Mucosa of gallbladder (tissue), 1 donor: ENCODE results near the gene FARSA. TPM values are rescaled to one million over a fixed set of nuclear protein-coding genes. Genes with fewer than 3 reads are reported as not detected.
"Not testable (repeated sequence)": the region's sequence is repeated elsewhere in the genome, so short reads cannot be mapped to it uniquely, and the experiment has no call there.

ENCODE experiments used
- DNase-seq: peaks from one replicate; pipeline ENCODE4 v3.0.0-alpha.2; 2020; ENCODE audit warnings: low spot score
- total RNA-seq: library from RNA; stranded (reverse); gene quantifications from one replicate; pipeline ENCODE4 v1.2.1, GENCODE V29; 2021
- donor health status: DM: no; HTN: no; CAD: no.

FARSA gene
- total RNA-seq, 1 donor from 2014 or later: 54.0 TPM

DNA sequence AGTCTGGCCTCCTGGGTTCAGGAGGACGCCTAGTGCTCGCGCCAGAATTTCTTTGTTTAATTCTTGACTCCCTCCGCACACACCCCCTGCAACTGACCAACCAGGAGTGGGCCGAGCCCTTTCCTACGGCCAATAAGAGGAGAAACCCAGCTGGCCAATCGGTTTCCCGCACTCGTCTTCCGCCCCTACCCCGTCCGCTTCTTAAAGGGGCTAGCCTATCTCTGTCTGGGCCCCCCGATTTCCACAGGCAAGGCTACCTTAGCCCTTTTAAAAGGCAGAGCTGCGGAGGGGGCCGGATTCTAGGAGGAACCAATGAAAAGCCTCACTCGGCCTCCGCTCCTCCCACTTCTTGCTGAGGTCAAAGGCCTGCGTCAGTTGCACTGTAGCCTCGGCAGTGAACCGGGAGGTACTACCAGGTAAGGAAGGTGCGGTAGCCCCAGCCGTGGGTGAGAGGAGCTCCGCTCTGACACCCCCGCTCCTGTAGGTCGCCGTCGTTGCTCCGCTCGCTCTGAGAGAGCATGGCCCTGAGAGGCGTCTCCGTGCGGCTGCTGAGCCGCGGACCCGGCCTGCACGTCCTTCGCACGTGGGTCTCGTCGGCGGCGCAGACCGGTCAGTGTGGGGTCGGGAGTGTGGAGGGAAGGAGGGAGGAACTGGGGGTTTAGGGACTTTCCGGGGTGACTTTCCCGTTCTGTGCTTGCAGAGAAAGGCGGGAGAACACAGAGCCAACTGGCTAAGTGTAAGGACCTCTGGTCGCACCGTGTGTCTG, 42.5 kb downstream of the FARSA start, which contains the start of gene GCDH:
GCDH (plus strand) TSS at position 374 of the 766 bp plus-strand sequence; CDS start at position 519, 145 bp downstream.
- DNase-seq: peak; percentile 99

GRCh38 chr19:12890299-12890786, 43.2 kb downstream of the FARSA start:
- not testable (repeated sequence) for DNase-seq

DNA sequence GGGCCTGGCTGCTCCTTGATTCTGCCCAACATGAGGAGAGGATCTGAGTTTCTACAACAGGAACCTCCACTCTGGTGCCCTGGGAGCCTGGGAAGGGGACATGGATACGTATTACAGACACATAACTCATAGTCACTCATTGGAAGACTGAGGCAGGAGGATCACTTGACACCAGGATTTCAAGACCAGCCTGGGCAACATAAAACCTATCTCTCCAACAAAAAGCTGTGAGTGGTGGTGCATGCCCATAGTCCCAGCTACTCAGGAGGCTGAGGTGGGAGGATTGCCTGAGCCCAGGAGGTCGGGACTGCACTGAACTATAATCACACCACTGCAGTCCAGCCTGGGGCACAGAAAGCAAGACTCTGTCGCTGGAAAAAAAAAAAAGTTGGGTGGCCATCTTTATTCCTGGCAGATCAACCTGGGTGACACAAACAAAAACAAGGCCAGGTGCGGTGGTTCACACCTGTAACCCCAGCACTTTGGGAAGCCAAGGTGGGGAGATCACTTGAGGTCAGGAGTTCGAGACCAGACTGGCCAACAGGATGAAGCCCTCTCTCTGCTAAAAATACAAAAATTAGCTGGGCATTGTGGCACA, 45.4 kb downstream of the FARSA start:
- DNase-seq: no peak

DNA sequence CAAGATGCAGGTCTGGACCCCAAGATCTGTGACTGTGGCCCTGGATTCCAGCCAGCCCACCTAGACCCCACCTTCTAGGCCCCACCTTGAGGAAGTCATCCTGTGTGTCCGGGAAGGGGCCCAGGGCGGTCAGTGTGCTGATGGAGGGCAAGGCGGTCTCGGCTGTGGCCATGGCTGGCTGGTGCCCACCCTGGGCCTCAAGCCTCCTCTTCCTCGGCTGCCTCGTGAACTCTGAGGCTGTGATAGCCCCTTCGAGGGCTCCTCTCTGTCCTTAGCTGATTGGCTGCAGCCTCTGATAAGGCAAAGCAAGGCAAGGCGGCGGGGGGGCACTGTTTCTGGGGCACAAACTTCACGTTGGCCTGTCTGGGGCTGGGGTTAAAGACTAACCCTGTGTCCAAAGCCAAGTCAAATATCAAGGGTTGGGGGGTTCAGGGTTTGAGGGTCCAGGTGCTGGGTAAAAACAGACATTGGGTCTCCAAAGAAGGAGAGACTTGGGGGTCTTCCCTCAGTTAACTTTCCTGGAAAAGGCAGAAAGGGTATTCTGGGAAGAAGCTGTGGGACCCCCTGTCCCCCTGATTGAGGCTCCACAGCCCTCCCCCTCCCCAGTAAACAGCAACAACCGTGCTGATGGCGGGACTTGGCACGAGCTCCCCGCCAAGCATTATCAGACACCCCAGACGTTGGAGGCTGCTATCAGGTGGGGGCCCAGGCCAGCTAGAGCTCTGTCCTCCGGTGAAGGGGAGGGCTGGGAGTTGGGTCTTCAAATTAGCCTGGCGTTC, 46.4 kb downstream of the FARSA start, which contains the start of gene KLF1:
KLF1 (minus strand) TSS at position 233 of the 779 bp plus-strand sequence; CDS start at position 172, 61 bp downstream.
- no peak for DNase-seq

- no peak for DNase-seq
Measured at GRCh38 chr19:12886651-12886968, 46.9 kb downstream of the FARSA start.

- no peak for DNase-seq
Measured at GRCh38 chr19:12885749-12886650, 47.5 kb downstream of the FARSA start.

- peak; percentile 84 for DNase-seq
Measured at GRCh38 chr19:12884926-12885748, 48.4 kb downstream of the FARSA start.

DNA sequence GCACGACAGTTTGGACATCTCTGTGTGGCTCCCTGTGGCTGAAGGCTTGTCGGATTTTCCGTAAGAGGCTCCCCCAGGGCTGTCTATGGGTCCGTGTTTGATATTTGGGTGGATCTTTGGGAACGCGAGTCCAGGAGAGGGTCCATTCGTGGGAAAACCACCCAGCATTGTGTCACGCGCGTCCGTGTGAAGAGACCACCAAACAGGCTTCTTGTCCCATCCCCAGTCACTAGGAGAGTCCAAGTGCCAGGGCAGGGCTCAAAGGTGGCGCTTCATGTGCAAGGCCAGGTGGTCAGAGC, 48.9 kb downstream of the FARSA start:
- no peak for DNase-seq

DNA sequence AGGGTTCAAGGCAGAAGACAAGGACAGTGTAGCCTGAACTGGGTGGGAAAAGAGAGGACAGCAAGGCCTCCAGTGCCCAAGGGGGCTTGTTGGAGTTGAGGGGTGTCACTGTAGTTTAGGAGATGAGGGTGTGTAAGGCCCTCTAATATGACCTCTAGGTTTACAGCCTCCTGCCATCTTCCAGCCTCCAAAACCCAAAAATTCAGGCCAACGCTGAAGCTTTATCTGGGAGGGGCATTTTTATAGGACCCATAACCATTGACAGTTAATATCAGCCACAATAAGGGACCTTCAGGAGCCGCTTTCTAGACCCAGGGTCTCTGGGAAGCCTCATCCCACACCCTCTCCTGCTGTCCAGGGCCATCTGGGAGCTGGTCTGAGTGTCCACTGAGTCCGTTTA, 49.3 kb downstream of the FARSA start:
- DNase-seq: no peak

DNA sequence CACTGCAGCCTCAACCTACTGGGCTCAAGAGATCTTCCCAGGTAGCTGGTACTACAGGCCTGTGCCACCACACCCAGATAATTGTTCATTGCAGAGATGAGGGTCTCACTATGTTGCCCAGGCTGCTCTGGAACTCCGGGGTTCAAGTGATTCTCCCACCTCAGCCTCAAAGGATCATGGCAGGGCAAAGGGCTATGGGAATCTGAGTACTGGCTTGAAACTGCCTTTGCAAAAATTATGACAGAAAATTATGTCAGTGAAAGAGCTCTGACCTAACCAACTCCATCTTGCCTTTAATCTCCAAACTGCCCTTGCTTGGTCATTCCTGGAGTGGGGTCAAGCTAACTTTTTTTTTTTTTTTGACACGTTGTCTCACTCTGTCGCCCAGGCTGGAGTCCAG, 50.9 kb downstream of the FARSA start:
- no peak for DNase-seq

DNA sequence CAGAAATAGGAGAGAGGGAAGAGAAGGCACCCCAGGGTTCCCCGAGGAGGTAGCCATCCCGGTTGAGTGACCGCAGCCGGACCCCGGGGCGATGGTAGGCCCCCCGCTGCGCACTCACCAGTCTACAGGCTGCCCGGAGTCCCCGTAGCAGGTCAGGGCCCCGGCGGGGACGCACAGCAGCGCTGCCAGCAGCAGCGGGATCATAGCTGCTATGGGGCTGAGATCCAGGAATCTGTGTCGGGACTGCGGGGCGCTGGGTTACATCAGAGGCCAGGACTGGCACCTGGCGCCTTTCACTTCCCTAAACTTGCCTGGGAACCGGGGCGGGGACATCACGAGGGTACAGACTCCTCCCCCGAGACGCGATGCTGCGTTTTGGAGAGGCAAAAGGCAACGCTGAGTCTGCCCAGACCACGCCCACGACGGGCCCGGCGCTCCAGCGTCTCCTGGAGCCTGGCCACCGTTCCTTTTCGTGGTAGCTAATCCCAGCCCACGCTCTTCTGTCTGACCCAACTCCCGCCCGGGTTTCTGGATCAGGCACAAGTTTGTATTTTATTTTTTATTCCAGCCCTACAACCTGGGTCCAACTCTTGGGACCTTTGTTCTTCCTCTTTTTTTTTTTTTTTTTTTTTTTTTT, 52.2 kb downstream of the FARSA start, which contains the start of gene DNASE2:
DNASE2 (minus strand) TSS at position 278 of the 637 bp plus-strand sequence; CDS start at position 204, 74 bp downstream.
- peak; percentile 96 for DNase-seq

GRCh38 chr19:12880551-12881171, 52.9 kb downstream of the FARSA start:
- DNase-seq: no peak

- no peak for DNase-seq
Measured at GRCh38 chr19:12875086-12875485, 58.4 kb downstream of the FARSA start.

- DNase-seq: no peak
Measured at GRCh38 chr19:12873891-12874745, 59.4 kb downstream of the FARSA start.

DNA sequence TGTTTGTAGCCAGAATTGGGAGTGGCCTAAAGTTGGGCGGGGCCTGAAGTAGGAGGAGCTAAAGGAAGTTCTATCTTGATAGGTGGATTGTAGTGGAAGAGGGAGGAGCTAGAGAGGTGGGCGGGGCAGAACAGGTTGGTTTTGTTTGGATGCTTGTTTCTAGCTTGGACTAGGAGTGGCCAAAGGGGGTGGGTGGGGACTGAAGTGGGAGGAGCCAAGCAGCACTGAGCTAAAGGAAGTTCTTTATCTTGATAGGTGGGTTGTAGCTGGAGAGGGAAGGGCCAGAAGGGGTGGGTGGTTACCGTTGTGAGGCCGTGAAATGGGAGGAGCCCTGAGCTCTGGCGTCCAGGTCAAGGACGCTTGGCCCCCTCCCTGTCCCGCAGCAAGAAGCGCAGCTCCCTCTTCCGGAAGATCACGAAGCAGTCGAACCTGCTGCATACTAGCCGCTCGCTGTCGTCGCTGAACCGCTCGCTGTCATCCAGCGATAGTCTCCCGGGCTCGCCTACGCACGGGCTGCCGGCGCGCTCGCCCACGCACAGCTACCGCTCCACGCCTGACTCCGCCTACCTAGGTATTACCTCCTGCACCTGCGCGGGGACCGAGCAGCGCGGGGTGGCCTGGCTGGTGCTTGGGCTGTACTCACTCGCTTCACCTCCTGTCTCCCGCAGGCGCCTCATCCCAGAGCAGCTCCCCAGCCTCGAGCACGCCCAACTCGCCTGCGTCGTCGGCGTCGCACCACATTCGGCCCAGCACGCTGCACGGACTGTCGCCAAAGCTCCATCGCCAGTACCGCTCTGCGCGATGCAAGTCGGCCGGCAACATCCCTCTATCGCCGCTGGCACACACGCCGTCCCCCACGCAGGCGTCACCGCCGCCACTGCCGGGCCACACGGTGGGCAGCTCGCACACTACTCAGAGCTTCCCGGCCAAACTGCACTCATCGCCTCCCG, 60.3 kb downstream of the FARSA start:
- peak; percentile 55 for DNase-seq
